GM21825 (cell line): ENCODE data around the gene PI4KA.
"Not testable (repeated sequence)": the region's sequence is repeated elsewhere in the genome, so short reads cannot be mapped to it uniquely, and the experiment has no call there.

Experiments
- ATAC-seq: cut with Tn5 transposase; IDR thresholded peaks from one replicate; pipeline ENCODE4 v1.9.1; 2021; ENCODE audit warnings: mild to moderate bottlenecking, moderate library complexity; ENCODE audit not compliant: unreplicated experiment

The PI4KA gene

DNA sequence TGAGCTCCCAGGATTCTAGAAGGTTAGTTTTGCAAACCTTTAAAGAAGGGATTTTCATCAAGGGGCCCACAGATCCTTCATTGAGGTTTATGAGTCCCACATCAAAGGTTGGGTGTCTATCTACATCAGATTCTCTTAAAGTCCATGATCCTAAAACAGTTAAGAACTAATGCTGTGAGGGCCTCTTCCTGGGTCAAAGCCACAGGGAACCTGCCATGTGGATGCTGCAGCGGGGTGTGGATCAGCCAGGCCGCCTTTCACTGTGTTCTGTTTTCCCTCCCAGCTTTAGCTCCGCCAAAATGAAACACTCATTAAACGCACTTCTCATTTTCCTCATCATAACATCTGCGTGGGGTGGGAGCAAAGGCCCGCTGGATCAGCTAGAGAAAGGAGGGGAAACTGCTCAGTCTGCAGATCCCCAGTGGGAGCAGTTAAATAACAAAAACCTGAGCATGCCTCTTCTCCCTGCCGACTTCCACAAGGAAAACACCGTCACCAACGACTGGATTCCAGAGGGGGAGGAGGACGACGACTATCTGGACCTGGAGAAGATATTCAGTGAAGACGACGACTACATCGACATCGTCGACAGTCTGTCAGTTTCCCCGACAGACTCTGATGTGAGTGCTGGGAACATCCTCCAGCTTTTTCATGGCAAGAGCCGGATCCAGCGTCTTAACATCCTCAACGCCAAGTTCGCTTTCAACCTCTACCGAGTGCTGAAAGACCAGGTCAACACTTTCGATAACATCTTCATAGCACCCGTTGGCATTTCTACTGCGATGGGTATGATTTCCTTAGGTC, 79.4 kb downstream of the PI4KA start:
- no peak for ATAC-seq

DNA sequence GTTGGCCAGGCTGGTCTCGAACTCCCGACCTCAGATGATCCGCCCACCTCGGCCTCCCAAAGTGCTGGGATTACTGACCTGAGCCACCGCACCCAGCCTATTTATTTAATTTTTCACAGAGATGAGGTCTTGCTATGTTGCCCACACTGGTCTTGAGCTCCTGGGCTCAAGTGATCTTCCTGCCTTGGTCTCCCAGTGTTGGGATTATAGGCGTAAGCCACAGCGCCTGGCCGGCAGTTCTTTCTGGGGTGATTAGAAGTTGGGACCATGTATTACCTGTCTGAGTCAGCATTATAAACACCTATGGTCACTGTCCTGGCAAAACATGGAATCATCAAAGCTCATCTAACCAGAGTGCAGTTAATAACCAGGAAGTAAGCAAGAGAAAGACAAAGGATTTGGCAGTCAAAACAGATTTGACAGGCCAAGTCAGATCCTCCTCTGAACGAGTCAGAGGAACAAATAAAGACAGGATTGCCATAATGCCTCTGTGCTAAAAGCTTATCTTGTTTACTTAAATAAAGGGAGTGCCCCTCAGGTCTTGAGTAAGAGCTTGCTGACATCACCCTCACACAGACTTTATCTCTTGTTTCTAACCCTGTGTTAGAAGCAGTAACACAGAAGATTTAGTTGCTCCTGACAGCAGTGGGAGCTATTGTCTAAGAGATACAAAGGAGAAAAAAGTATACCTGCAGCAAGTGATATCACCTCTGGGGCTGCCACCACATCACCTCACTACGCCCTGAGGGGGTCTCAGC, 81.0 kb downstream of the PI4KA start:
- no peak for ATAC-seq

DNA sequence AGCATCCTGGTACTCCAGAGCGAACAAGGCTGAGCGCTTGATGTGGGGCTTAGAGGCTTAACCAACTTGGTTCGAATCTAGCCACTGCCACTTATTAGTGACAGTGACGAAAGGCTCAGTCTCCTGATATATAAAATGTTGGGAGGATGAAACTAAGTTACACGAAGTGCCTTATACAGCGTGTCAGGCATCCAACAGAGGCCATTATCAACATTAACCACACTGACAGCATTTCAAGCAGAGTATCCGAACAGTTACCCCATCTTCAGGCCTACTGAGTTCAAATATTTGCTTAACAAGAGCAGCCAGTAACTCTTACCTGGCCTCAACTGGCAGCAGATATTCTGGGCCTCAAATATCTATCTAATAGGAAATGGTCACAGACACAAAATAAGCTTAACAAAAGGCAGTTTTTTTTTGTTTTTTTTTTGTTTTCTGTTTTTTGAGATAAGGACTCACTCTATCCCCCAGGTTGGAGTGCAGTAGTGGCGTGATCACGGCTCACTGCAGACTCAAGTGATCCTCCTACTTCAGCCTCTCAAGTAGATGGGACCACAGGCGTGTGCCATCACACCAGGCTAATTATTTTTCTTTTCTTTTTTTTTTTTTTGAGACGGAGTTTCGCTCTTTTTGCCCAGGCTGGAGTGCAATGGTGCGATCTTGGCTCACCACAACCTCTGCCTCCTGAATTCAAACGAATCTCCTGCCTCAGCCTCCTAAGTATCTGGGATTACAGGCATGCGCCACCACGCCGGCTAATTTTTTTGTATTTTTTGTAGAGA, 81.8 kb downstream of the PI4KA start:
- ATAC-seq = no peak

DNA sequence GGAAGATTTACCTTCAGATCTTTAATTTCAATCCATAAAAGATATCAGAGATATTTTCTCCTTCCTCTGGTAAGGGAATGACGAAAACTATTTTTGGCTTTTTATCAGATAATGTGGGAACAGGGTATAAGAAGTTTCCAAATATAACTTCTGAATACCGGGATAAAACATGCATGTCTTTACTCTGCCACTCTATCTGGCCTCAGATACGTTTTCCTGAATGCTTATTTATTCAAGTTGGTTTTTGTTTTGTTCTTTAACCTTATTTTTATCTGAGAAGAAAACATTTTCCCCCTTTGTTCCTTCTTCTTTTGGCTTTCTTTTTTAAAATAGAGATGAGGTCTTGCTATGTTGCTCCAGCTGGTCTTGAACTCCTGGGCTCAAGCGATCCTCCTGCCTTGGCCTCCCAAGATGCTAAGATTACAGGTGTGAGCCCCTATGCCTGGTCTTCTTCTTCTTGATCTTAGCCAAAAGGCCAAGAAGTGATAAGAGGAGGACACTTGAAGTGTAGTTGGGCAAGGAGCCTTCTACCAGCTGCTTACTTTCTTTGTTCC, 83.2 kb downstream of the PI4KA start:
- ATAC-seq = no peak

DNA sequence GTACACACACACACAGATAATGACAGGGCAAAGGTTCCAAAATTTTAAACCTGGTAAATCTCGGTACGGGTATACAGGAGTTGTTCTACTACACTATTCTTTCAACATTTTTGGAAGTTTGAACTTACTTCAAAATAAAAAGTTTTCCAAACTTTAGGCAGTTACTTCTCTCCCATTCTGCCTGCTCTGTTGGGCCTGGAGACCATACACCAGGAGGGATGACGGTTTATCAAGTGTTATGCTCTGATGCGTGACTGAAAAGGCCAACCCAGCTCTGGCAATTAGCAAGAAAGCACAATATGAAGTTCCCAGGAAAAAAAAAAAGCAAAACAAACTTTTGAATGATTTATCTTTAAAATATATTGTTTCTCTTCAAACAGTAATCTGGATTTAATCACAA, 83.7 kb downstream of the PI4KA start:
- no peak for ATAC-seq

DNA sequence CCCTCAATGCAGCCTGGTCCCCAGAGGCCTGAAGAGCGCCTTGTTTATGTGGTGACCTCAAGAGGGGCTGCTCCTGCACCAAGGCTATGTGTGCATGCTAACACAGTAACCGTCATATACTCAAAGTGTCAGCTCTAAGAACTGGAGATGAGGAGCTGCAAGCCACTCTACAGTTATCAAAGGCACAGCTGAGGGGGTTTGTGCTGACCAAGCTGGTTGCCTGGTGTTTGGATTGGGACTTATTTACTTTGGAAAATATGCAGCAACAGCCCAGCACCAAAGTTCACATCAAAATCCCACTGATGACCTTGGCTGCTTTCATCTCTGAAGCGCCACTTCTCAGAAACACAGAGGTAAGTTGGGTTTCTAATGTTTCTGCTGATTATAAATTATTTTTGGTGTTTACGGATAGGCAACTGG, 84.8 kb downstream of the PI4KA start, which contains the start of gene SERPIND1:
Gene SERPIND1, plus strand, starts transcription at position 321 of the 420 bp plus-strand sequence. CDS start 5,200 bp downstream, outside the sequence.
- ATAC-seq = no peak

DNA sequence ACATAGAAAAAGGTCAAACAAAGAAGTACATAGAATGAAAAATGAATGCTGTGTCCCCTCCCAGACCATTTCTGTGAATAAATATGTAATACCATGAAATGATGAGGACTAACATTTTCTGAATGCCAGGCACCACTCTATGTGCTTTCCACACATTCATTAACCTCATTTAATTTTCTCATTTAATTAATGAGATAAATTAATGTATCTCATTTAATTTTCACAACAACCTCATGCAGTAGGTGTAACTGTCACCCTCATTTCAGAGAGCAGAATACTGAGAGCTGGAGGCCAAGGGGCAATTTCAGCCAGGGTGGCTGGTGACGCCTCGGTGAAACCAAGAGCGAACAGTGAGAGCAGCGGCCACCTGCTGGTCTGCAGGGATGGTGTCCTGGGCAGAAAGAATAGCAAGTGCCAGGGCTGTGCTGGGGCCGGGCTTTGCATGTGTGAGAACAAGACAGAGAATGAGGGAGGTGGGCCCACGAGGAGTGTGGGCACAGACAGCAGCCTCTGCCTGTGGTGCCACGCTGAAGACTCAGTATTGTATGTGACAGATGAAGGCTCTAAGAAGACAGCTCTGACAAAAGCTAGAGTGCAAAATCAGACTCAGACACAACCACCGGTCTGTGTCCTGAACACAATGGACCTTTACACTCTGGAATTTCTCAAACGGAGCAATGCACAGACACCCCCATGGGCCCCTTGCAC, 86.5 kb downstream of the PI4KA start:
- no peak for ATAC-seq

DNA sequence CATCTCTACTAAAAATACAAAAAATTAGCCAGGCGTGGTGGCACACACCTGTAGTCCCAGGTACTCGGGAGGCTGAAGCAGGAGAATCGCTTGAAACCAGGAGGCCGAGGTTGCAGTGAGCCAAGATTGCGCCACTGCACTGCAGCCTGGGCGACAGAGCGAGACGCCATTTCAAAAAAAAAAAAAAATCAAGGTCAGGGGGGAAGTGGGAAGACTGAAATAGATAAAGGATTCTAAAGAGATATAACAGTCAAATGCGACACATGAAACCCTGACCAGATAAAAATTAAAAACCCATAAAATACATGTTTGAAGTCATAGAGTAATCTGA, 89.2 kb downstream of the PI4KA start:
- ATAC-seq = not testable (repeated sequence)

DNA sequence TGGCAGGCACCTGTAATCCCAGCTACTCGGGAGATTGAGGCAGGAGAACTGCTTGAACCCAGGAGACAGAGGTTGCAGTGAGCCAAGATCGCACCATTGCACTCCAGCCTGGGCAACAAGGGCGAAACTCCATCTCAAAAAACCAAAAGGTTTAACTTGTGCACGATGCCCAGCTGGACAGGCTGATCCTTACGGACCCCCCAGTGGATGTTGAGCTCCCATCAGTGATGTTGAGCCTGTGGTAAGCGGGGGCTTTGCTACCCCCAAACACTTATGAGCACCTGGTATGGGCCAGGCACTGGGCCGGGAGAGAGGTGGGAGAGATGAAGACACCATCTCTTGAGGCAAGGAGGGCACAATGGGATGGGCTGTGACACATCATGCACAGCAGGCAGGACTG, 92.1 kb downstream of the PI4KA start:
- no peak for ATAC-seq

DNA sequence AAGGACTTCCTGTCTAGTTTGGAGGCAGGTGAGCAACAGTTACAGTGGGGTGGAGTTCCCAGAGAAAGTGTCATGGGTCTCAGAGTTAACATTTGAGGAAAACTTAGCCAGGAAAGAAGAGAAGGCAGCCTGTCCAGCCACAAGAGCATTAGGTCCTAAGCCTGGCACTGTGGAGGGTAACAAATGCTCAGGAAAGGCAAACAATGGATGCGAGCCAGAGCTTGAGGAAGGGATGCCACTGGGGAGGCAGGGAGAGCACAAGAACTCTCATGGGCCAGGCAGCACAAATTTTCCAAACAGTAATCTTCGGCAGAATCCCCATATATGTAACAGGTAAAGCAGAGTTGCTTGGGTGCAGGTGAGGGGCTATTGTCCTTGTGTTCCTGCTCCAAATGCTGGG, 92.7 kb downstream of the PI4KA start:
- ATAC-seq = no peak

DNA sequence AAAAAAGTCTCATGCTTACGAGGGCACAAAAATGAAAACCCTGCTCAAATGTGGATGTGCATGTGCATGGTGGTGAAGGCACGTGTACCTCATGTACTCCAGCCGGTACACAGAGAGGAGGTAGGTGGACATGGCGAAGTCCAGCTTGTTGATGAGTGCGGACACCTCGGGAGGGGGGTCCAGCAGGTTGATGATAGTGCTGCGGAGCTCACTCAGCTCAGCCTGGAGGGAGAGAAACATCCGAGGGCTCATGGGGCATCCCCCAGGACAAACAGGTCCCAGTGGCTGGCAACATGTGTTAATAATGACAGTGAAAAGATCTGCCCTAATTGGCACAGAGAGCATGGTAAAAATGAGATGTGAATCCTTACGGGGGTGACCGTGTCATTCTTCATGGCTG, 93.9 kb downstream of the PI4KA start:
- ATAC-seq = no peak

DNA sequence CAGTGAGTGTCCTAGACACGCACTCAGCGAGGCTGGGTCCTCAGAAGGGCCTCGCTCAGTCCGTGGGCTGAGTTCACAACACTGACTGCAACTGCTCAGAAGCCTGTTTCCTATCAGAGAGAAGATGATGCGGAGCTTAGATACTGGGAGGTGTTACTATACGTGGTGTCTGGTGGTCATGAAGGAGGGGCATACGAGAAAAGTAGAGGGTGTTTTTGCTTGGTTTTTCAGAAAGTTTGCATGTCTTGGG, 94.2 kb downstream of the PI4KA start:
- ATAC-seq = no peak

DNA sequence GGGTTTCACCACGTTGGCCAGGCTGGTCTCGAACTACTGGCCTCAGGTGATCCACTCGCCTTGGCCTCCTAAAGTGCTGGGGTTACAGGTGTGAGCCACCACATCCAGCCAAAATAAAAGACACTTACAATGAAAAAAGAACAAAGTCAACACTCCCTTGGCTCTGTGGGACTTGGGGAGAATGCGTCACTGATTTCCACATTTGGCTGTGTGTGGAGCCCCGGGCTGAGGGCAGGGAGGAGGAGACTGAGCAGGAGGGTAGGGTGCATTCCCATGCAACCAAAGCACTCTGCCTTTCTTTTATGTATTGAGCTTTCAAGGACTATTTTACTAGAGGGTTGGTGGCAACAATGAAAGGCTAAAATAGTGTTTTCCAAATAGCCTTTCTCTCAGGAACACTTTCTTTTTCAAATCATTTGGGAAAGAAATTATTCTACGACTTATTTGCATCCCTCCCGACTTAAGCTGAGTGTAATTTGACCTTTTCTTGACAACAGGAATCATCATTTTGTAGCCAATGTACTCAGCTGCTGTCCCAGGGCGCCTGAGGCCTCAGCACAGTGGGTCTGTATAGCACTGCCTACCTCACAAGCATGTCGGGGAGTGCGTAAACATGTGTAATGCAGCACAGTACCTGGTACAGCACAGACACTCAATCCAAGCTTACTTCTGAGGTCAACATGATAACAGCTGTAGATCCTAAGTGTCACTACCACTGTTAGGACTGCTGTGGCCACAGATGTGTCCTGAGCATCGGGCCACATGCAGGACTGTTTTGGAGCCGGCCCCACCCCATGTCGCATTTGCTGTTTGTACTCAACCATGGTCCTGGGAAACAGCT, 94.8 kb downstream of the PI4KA start:
- no peak for ATAC-seq

DNA sequence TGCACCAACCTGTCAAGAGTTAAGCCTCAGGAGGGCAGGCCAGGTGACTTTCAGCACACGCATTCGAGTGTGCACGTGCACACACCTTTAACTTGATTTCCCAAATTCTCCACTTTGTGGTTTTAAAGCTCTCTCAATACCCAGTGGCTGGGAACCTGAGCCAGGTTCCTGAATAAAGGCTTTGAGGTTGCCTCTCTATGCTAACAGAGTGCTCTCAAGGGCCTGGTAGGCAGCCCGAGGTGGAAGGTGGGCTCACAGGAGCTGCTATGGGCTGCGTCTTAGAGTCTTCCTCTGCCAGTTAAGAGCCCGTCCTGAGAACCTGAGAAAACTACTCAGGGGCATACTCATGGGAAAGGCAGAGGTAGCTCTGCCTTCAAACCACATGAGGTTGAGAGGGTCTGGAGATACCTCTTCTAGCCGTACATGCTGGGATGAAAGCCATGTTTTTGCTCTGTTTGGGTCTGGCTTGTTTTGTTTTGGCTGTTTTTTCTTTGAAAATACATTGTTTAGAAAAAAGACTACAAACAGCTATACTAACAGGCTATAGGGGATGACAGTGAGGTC, 96.3 kb downstream of the PI4KA start:
- ATAC-seq = no peak

DNA sequence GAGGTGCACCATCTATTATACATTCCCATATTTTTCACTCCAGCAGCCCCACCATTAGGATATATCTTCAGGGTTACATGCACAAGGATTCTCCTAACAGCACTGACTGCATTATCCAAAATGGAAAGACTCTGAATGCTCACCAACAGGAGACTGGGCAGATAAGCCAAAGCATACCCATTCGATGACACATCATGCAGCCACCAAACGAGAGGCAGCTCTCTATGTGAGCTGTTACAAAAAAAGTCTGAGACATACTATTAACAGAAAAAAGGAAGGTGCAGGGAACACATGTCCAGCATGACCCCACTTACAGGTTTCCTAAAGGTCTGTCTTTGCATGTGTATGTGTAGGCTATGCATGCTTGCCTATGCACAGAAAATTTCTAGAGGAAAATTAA, 97.1 kb downstream of the PI4KA start:
- no peak for ATAC-seq

DNA sequence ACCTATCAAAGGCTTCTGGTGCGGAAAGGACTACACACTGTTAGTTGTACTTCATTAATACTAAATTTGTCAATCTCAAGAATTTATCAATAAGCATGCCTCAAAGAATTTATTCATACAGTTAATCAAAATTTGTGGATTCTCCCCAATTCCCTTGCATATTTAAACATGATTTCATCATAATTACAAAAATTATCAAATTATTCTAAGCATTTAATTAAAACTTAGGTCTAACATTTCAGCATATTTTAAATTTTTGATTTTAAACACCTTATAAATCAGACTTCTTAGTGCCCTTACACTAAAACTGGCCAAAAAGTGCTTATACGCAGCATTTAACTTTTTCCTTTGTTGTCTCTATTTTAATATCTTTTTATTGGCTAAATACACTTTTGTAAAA, 98.5 kb downstream of the PI4KA start:
- ATAC-seq = no peak

DNA sequence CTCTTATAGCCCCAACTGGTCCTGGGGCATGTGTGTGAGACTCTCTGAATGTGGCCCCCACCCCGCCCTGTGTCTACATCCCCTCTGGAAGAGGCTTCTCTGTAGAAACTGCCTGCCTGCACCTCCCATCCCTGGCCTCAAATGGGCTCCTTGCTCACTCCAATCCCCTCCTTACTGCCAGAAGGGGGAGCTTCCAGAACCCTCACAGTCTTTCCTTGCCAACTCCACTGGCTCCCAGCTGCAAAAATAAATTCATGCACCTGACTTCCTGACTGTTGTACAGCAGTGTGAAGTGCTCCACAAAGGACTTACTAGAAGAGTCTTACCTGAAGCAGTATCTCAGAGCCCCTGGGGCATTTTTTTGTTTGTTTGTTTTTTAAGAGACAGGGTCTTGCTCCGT, 99.9 kb downstream of the PI4KA start:
- no peak for ATAC-seq

DNA sequence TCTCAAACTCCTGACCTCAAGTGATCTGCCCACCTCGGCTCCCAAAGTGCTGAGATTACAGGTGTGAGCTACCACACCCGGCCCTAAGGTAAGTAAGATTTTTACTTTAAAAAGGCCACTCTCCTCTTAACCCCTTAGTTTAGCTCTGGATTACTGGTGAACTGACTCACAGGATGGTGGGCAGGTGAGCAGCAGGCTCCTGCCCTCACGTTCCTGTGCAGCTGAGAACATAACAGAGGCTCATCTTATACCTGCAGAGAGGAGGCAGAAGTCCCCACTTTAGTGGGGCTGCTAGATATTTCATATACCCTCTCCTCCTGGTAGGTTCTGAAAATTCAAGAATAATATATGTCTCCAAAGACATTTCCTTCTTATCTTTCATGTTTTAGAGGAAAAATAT, 101.8 kb downstream of the PI4KA start:
- ATAC-seq = no peak

DNA sequence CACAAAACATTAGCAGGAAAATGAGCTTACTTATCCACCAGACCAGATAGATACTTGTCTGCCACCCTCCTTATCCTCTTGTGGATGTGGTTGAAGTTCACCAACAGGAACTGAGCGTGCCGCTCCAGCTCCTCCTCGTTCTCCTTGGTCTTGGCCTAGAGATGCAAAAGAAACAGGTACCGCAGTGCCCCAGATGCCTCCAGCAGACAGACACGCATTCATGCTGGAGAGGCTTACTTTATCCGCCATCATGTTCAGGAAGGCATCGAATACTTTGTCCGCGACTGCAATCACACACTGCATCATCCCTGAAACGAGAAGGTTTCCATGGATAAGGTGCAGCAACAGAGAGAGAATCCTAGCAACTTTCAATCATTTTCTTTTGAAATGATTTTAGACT, 105.7 kb downstream of the PI4KA start:
- ATAC-seq = no peak
